ENCODE data around the gene QRFP.

Gene QRFP

DNA sequence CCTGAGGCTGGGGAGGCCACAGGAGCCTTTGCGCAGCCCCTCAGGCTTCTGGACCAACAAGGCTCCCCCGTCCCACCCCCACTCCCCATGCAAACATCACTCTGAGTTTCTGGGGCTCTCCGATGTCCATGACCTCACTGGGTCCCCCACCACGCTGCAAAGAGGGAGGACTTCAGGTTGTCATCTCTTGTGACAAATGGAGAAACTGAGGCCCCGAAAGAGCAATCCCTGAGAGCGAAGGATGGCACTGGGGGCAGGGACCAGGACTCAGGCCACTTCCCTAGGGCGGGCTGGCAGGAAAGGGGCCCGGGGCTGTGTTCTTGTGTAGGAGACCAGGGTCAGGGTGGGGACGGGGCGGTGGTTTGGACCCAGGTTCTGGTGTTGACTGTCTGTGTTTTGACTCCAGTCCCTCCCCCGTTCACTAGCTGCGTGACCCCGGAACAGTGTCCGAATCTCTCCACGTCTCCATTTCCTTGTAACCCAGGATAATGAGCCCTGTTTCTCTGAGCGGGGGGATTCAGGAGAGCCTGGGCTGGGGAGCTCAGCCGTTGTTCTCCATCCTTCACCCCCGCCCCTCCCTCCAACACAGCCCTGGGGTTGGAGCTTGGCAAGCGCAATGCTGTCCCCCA, 28.6 kb upstream of the QRFP start:
- TF ChIP-seq, protein P1, sequence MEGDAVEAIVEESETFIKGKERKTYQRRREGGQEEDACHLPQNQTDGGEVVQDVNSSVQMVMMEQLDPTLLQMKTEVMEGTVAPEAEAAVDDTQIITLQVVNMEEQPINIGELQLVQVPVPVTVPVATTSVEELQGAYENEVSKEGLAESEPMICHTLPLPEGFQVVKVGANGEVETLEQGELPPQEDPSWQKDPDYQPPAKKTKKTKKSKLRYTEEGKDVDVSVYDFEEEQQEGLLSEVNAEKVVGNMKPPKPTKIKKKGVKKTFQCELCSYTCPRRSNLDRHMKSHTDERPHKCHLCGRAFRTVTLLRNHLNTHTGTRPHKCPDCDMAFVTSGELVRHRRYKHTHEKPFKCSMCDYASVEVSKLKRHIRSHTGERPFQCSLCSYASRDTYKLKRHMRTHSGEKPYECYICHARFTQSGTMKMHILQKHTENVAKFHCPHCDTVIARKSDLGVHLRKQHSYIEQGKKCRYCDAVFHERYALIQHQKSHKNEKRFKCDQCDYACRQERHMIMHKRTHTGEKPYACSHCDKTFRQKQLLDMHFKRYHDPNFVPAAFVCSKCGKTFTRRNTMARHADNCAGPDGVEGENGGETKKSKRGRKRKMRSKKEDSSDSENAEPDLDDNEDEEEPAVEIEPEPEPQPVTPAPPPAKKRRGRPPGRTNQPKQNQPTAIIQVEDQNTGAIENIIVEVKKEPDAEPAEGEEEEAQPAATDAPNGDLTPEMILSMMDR (IDR thresholded peaks at IDR 0.05; ENCODE audit: low read depth, low read length), result no peak
- no peak for TF ChIP-seq POLR2A (IDR thresholded peaks at IDR 0.05; ENCODE audit: extremely low read depth, insufficient read length)
- TF ChIP-seq MYC (IDR thresholded peaks at IDR 0.05; ENCODE audit: low read depth, low read length), result no peak
- TF ChIP-seq, protein P2, sequence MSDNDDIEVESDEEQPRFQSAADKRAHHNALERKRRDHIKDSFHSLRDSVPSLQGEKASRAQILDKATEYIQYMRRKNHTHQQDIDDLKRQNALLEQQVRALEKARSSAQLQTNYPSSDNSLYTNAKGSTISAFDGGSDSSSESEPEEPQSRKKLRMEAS (IDR thresholded peaks at IDR 0.05; ENCODE audit: low read depth, low read length), result no peak
- no peak for DNase-seq (ENCODE audit: low read depth)
- H3K4me3 ChIP-seq (ENCODE audit: low read depth, low read length), result no peak overlapping the region

DNA sequence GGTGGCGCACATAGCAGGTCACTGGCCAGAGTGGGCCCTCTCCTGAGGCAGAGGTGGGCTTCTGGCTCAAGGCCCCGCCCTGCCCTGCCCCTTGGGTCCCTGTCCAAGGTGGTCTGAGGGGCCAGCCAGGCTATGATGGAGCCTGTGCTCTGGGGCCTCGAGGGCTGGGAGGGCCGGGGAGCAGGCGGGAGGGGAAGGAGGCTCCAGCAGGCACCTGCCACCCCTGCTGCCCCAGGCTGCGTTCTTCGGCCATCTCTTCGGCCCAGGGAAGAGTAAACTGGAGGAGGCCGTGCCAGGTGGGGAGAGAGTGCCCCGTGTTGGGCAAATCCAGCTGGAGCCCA, 27.8 kb upstream of the QRFP start:
- no peak for DNase-seq (ENCODE audit: low read depth)
- no peak overlapping the region for H3K4me3 ChIP-seq (ENCODE audit: low read depth, low read length)
- TF ChIP-seq, protein P2 (IDR thresholded peaks at IDR 0.05; ENCODE audit: low read depth, low read length), result no peak
- TF ChIP-seq MYC (IDR thresholded peaks at IDR 0.05; ENCODE audit: low read depth, low read length) (no peak), POLR2A (IDR thresholded peaks at IDR 0.05; ENCODE audit: extremely low read depth, insufficient read length) (no peak)
- TF ChIP-seq, protein P1 (IDR thresholded peaks at IDR 0.05; ENCODE audit: low read depth, low read length), result no peak

DNA sequence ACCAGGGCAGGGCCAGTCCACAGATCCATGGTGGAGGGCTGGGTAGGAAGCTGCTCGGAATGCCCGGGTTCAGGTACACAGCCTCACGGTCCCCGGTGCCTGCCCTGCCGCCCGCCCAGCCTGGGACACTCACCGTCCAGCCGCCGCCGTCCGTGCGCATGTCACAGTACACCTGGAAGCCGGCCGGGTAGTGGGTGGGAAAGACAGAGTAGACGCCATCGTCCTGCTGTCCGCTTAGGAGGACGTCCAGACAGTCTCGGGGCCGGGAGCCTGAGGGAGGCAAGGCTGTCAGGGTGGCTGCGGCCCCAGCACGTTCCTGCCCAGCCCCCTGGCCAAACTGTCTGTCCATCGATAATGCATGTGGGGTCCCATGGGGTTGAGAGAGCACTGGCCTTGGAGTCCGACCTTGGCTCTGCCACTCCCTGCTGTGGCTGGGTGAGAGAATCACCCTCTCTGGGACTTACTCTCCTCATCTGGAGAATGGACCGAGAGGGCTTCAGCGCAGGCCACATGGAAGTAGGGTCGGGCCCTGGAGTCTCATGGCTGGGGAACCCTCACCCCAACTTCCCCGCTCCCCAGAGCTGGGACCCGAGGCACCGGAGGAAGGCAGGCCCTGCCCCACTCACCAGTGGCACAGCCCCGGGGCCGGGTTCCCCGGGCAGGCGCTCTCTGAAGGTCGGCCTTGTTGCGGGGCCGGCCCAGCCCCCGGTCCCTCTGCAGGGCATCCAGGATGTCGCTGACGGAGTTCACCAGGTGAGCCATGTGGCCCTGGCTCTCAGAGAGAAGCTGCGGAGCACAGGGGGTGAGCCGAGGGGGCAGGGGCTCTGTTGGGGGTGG, 27.2 kb upstream of the QRFP start:
- H3K4me3 ChIP-seq (ENCODE audit: low read depth, low read length), result no peak overlapping the region
- DNase-seq (ENCODE audit: low read depth), result no peak
- TF ChIP-seq, protein P2 (IDR thresholded peaks at IDR 0.05; ENCODE audit: low read depth, low read length), result no peak
- TF ChIP-seq POLR2A (IDR thresholded peaks at IDR 0.05; ENCODE audit: extremely low read depth, insufficient read length), result no peak
- TF ChIP-seq MYC (IDR thresholded peaks at IDR 0.05; ENCODE audit: low read depth, low read length), result no peak
- TF ChIP-seq, protein P1 (IDR thresholded peaks at IDR 0.05; ENCODE audit: low read depth, low read length), result no peak

DNA sequence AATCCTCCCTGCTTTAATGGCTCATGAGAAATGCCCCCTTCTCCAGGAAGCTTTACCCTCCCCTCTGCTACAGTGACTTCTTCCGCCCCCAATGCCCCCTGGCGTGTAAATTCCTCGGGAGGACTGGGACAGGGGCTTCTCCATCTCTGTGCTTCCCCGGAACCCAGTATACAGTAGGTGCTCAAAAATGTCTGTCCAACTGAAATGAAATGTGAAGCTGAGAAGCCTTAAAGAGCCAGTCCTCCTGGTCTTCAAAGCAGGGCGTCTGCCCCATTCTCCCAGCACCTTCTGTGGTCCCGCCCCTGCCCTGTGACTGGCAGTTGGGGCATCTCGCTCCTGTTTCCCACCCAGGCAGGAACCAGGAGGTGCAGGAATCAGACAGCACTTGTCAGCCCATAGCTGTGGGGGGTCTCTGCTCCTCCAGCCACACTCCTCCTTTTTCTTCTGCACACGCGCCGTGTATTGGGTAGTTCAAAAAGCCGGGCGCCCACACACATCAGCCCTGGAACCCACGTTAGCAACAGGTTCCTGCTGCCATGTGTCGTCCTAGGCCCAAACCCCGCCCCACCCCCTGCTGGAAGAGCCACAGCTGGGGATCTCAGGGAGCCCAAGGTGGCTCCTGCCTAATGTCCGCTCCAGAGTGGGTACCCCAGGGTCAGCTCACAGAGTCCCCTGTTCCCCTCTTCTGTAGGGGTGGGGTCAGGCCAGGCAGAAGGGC, 26.4 kb upstream of the QRFP start:
- no peak for DNase-seq (ENCODE audit: low read depth)
- H3K4me3 ChIP-seq (ENCODE audit: low read depth, low read length), result no peak overlapping the region
- TF ChIP-seq, protein P1 (IDR thresholded peaks at IDR 0.05; ENCODE audit: low read depth, low read length), result no peak
- TF ChIP-seq MYC (IDR thresholded peaks at IDR 0.05; ENCODE audit: low read depth, low read length) (no peak), POLR2A (IDR thresholded peaks at IDR 0.05; ENCODE audit: extremely low read depth, insufficient read length) (no peak)
- TF ChIP-seq, protein P2 (IDR thresholded peaks at IDR 0.05; ENCODE audit: low read depth, low read length), result no peak

DNA sequence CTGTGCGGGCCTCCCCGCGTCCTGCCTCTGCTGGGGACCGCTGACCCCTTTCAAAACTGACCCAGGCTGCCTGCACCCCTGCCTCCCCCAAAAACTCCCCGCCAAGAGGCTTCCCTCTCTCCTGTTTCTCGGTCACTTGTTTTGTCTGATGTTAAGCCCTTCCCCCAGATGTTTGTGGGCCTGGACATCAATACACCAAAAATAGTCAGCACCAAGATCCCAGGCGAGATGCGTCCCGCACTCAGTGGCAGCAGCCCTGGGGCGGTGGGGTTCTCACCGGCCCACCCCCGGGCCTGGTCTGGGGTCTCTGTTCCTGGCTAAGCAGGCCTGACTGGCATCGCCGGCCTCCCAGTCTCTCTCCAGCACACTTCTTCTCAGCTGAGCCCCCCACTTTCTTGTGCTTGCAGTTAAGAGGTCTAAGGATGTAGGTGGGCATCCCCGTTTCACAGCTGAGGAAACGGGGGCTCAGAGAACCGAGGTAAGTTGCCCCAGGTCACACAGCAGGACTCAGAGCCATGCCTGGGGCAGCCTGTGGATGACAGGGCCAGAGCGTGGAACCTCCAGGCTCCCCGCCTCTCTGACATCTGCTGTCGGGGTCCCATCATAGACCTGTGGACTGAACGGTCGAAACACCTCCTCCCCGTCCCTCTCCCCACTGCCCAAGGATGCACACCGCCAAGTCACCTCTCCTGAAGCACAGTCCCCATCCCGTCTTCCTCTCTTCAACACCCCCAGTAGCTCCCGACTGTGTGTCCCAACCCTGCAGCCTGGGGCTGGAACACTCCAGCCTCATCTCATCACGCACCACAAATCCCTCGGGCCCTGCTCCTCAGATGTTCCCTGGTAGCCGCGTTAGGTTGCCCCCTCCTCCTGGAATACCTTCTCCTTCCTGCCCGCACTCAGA, 25.6 kb upstream of the QRFP start:
- DNase-seq (ENCODE audit: low read depth), result no peak
- H3K4me3 ChIP-seq (ENCODE audit: low read depth, low read length), result no peak overlapping the region
- TF ChIP-seq POLR2A (IDR thresholded peaks at IDR 0.05; ENCODE audit: extremely low read depth, insufficient read length) (no peak), MYC (IDR thresholded peaks at IDR 0.05; ENCODE audit: low read depth, low read length) (no peak)
- TF ChIP-seq, protein P1 (IDR thresholded peaks at IDR 0.05; ENCODE audit: low read depth, low read length), result no peak
- TF ChIP-seq, protein P2 (IDR thresholded peaks at IDR 0.05; ENCODE audit: low read depth, low read length), result no peak

Data from NB4 (cell line).